ENCODE data around the gene HOXD11. TPM values are rescaled to one million over a fixed set of nuclear protein-coding genes. Genes with fewer than 3 reads are reported as not detected.

The HOXD11 gene
- total and polyA plus RNA-seq, 2 of the 4 experiments (the other 2 are of a cell fraction): not detected

GRCh38 chr2:176138526-176138922 is 31.4 kb downstream of the HOXD11 start:
- H3K9ac ChIP-seq (ENCODE audit: low read depth, low read length): no peak overlapping the region
- no peak overlapping the region for H2BK5ac ChIP-seq (ENCODE audit: low read depth, low read length, poor library complexity, severe bottlenecking)
- in situ Hi-C loops (cut with MboI; ENCODE audit: low sequenced_read_pairs): no loop called here
- 9% methylated on average over 8 of the region's 14 CpGs; no CpG with 5 or more reads in 1 of the 2 experiments for WGBS, 2 experiments (ENCODE audit: extremely low coverage in 2 of 2, insufficient read length in 1 of 2)
- H2AFZ ChIP-seq (replicated peaks; ENCODE audit: low read length, poor library complexity): no peak overlapping the region
- no peak overlapping the region for H4K91ac ChIP-seq (ENCODE audit: insufficient read depth, low read depth, low read length)
- TF ChIP-seq RFX5 (IDR thresholded peaks at IDR 0.05; ENCODE audit: low read depth, low read length) (no peak), CEBPB (IDR thresholded peaks at IDR 0.05; ENCODE audit: low read depth, low read length) (no peak), CHD1 (IDR thresholded peaks at IDR 0.05; ENCODE audit: low read depth, low read length) (no peak), MAZ (IDR thresholded peaks at IDR 0.05; ENCODE audit: borderline replicate concordance, low read depth, low read length) (no peak), USF2 (IDR thresholded peaks at IDR 0.05; ENCODE audit: low read depth, low read length) (no peak), POLR2A (IDR thresholded peaks at IDR 0.05; ENCODE audit: low read depth, low read length) (no peak), RAD21 (IDR thresholded peaks at IDR 0.05; ENCODE audit: low read length) (no peak), CTCF (conservative IDR thresholded peaks at IDR 0.05; ENCODE audit: low read depth, low read length) (no peak), SMC3 (IDR thresholded peaks at IDR 0.05; ENCODE audit: low read depth, low read length) (no peak), ELK1 (IDR thresholded peaks at IDR 0.05; ENCODE audit: borderline replicate concordance, low read depth, low read length) (no peak), RCOR1 (IDR thresholded peaks at IDR 0.05; ENCODE audit: insufficient replicate concordance, low read length) (no peak), NFE2L2 (IDR thresholded peaks at IDR 0.05; ENCODE audit: low read depth, low read length) (no peak), MAFK (IDR thresholded peaks at IDR 0.05; ENCODE audit: low read depth, low read length) (no peak), BHLHE40 (IDR thresholded peaks at IDR 0.05; ENCODE audit: low read depth, low read length) (no peak), FOS (IDR thresholded peaks at IDR 0.05; ENCODE audit: low read depth, low read length) (no peak), MXI1 (IDR thresholded peaks at IDR 0.05; ENCODE audit: borderline replicate concordance, low read depth, low read length) (no peak)
- H2AK5ac ChIP-seq (ENCODE audit: low read depth, low read length): no peak overlapping the region
- H3K4me1 ChIP-seq (ENCODE audit: control insufficient read depth, insufficient read depth, low read length): no peaks in the 10 kb centered on the region
- H3K56ac ChIP-seq (ENCODE audit: extremely low read depth, insufficient read depth, low read length): no peak overlapping the region
- ATAC-seq (ENCODE audit: low read depth): no peak
- BruUV-seq (replicated peaks): no TSS peak
- no peak overlapping the region for H3K23ac ChIP-seq (ENCODE audit: low read depth, low read length)
- H3K18ac ChIP-seq (ENCODE audit: low read depth, low read length): no peak overlapping the region
- no peak overlapping the region for H3K4me3 ChIP-seq (ENCODE audit: insufficient read depth, low read depth, low read length)
- peaks cover 81% of the 10 kb centered on the region for H3K27me3 ChIP-seq (ENCODE audit: control insufficient read depth, insufficient read depth, low read length)
- no peak for DNase-seq
- H2BK20ac ChIP-seq (ENCODE audit: low read depth, low read length): no peak overlapping the region
- H4K8ac ChIP-seq (ENCODE audit: low read depth in 2 of 2, low read length in 2 of 2): no peak overlapping the region
- ChIA-PET POLR2A (ENCODE audit: unreplicated experiment) (no interaction called here), CTCF (interaction anchor here (0.7 to 1.0 kb wide), 2 partner anchors 12 to 513 kb away, joined by 3 to 4 read pairs; no protein-coding TSS in a partner anchor)
- no peak overlapping the region for H2AK9ac ChIP-seq (replicated peaks; ENCODE audit: low read depth, low read length, poor library complexity)
- no peak overlapping the region for H4K5ac ChIP-seq (ENCODE audit: low read depth, low read length)
- H2BK15ac ChIP-seq (ENCODE audit: low read depth, low read length): no peak overlapping the region
- no peaks in the 10 kb centered on the region for H4K20me1 ChIP-seq (ENCODE audit: insufficient read depth, low read length)
- no peak overlapping the region for H3K4me2 ChIP-seq (ENCODE audit: low read depth, low read length)
- no peak overlapping the region for H2BK120ac ChIP-seq (ENCODE audit: low read depth, low read length)
- no peak overlapping the region for H3K14ac ChIP-seq (replicated peaks; ENCODE audit: low read depth, low read length)
- H3K9me1 ChIP-seq (ENCODE audit: insufficient read depth, low read length): no peaks in the 10 kb centered on the region
- H3K79me1 ChIP-seq (ENCODE audit: low read depth in 1 of 2, low read length in 2 of 2): no peaks in the 10 kb centered on the region
- H3K27ac ChIP-seq (ENCODE audit: insufficient read depth, low read length): no peak overlapping the region
- no peaks in the 10 kb centered on the region for H3K36me3 ChIP-seq (ENCODE audit: control insufficient read depth, insufficient read depth, low read length)
- peaks cover 3% of the 10 kb centered on the region for H3K9me3 ChIP-seq (ENCODE audit: control insufficient read depth, insufficient read depth, low read length)
- dilution Hi-C loops (cut with HindIII; ENCODE audit: low sequenced_read_pairs, unreplicated experiment): no loop called here
- intact Hi-C loops (cut with micrococcal nuclease): no loop called here
- no peak overlapping the region for H3K4ac ChIP-seq (ENCODE audit: low read depth, low read length)
